ENCODE measurements around the gene SPTSSB. TPM values are rescaled to one million over a fixed set of nuclear protein-coding genes. Genes with fewer than 3 reads are reported as not detected.

The SPTSSB gene
- total RNA-seq, result 0.52 TPM

GRCh38 chr3:161371441-161372320, at the start of gene SPTSSB:
Gene SPTSSB (minus strand): TSS chr3:161371517. CDS start chr3:161346323, 25,194 bp downstream.
- Histone ChIP-seq H3K36me3 (ENCODE audit: control insufficient read depth in 3 of 3, insufficient read depth in 3 of 3, low read length in 3 of 3) (no peaks in the 10 kb centered on the region), H3K27me3 (ENCODE audit: control insufficient read depth in 3 of 3, insufficient read depth in 3 of 3, low read length in 3 of 3) (peaks cover 23 to 29% (median 25%) of the 10 kb centered on the region in 3 donors), H3K9ac (ENCODE audit: low read depth in 1 of 3, low read length in 3 of 3) (peak within 1 kb of the TSS; percentile 42 to 59 (median 45)), H3K27ac (ENCODE audit: low read depth, low read length) (no peak within 1 kb of the TSS), H3K9me3 (ENCODE audit: control insufficient read depth in 3 of 3, low read length in 3 of 3) (no peaks in the 10 kb centered on the region), H3K4me3 (ENCODE audit: low read length in 3 of 3) (peak within 1 kb of the TSS; percentile 68 to 72 (median 70)), H3K4me1 (ENCODE audit: control insufficient read depth in 3 of 3, insufficient read depth in 3 of 3, low read length in 3 of 3) (peaks cover 14 to 19% (median 15%) of the 10 kb centered on the region in 3 donors)

GRCh38 chr3:161420746-161421145, 49.4 kb upstream of the SPTSSB start:
- Histone ChIP-seq H3K4me3 (ENCODE audit: low read length in 3 of 3) (no peak overlapping the region), H3K27me3 (ENCODE audit: control insufficient read depth in 3 of 3, insufficient read depth in 3 of 3, low read length in 3 of 3) (no peaks in the 10 kb centered on the region), H3K9me3 (ENCODE audit: control insufficient read depth in 3 of 3, low read length in 3 of 3) (no peaks in the 10 kb centered on the region), H3K27ac (ENCODE audit: low read depth, low read length) (no peak overlapping the region), H3K9ac (ENCODE audit: low read depth in 1 of 3, low read length in 3 of 3) (no peak overlapping the region), H3K4me1 (ENCODE audit: control insufficient read depth in 3 of 3, insufficient read depth in 3 of 3, low read length in 3 of 3) (peaks cover 0 to 4% (median 4%) of the 10 kb centered on the region in 3 donors), H3K36me3 (ENCODE audit: control insufficient read depth in 3 of 3, insufficient read depth in 3 of 3, low read length in 3 of 3) (no peaks in the 10 kb centered on the region)

- H3K27ac ChIP-seq (ENCODE audit: low read depth, low read length), result no peak overlapping the region
- H3K36me3 ChIP-seq (ENCODE audit: control insufficient read depth in 3 of 3, insufficient read depth in 3 of 3, low read length in 3 of 3), result no peaks in the 10 kb centered on the region
- peaks cover 0 to 4% (median 4%) of the 10 kb centered on the region in 3 donors for H3K4me1 ChIP-seq (ENCODE audit: control insufficient read depth in 3 of 3, insufficient read depth in 3 of 3, low read length in 3 of 3)
- no peaks in the 10 kb centered on the region for H3K9me3 ChIP-seq (ENCODE audit: control insufficient read depth in 3 of 3, low read length in 3 of 3)
- H3K27me3 ChIP-seq (ENCODE audit: control insufficient read depth in 3 of 3, insufficient read depth in 3 of 3, low read length in 3 of 3), result no peaks in the 10 kb centered on the region
- H3K9ac ChIP-seq (ENCODE audit: low read depth in 1 of 3, low read length in 3 of 3), result no peak overlapping the region
- no peak overlapping the region for H3K4me3 ChIP-seq (ENCODE audit: low read length in 3 of 3)
Measured at GRCh38 chr3:161419555-161420333, 48.4 kb upstream of the SPTSSB start.

GRCh38 chr3:161415506-161416231, 44.4 kb upstream of the SPTSSB start:
- Histone ChIP-seq H3K27ac (ENCODE audit: low read depth, low read length) (peak overlapping the region; percentile 3), H3K4me3 (ENCODE audit: low read length in 3 of 3) (no peak overlapping the region), H3K9ac (ENCODE audit: low read depth in 1 of 3, low read length in 3 of 3) (no peak overlapping the region), H3K9me3 (ENCODE audit: control insufficient read depth in 3 of 3, low read length in 3 of 3) (no peaks in the 10 kb centered on the region), H3K27me3 (ENCODE audit: control insufficient read depth in 3 of 3, insufficient read depth in 3 of 3, low read length in 3 of 3) (no peaks in the 10 kb centered on the region), H3K4me1 (ENCODE audit: control insufficient read depth in 3 of 3, insufficient read depth in 3 of 3, low read length in 3 of 3) (peaks cover 0 to 10% (median 6%) of the 10 kb centered on the region in 3 donors), H3K36me3 (ENCODE audit: control insufficient read depth in 3 of 3, insufficient read depth in 3 of 3, low read length in 3 of 3) (no peaks in the 10 kb centered on the region)

GRCh38 chr3:161414907-161415306, 43.6 kb upstream of the SPTSSB start:
- H3K27me3 ChIP-seq (ENCODE audit: control insufficient read depth in 3 of 3, insufficient read depth in 3 of 3, low read length in 3 of 3), result no peaks in the 10 kb centered on the region
- H3K9ac ChIP-seq (ENCODE audit: low read depth in 1 of 3, low read length in 3 of 3), result no peak overlapping the region

GRCh38 chr3:161413855-161414210, 42.5 kb upstream of the SPTSSB start:
- Histone ChIP-seq H3K9me3 (ENCODE audit: control insufficient read depth in 3 of 3, low read length in 3 of 3) (no peaks in the 10 kb centered on the region), H3K27ac (ENCODE audit: low read depth, low read length) (no peak overlapping the region), H3K27me3 (ENCODE audit: control insufficient read depth in 3 of 3, insufficient read depth in 3 of 3, low read length in 3 of 3) (no peaks in the 10 kb centered on the region), H3K4me3 (ENCODE audit: low read length in 3 of 3) (no peak overlapping the region), H3K9ac (ENCODE audit: low read depth in 1 of 3, low read length in 3 of 3) (no peak overlapping the region), H3K36me3 (ENCODE audit: control insufficient read depth in 3 of 3, insufficient read depth in 3 of 3, low read length in 3 of 3) (no peaks in the 10 kb centered on the region), H3K4me1 (ENCODE audit: control insufficient read depth in 3 of 3, insufficient read depth in 3 of 3, low read length in 3 of 3) (peaks cover 0 to 10% (median 6%) of the 10 kb centered on the region in 3 donors)

More at GRCh38 chr3:161414907-161415306, 43.6 kb upstream of the SPTSSB start:
- Histone ChIP-seq H3K36me3 (ENCODE audit: control insufficient read depth in 3 of 3, insufficient read depth in 3 of 3, low read length in 3 of 3) (no peaks in the 10 kb centered on the region), H3K4me3 (ENCODE audit: low read length in 3 of 3) (no peak overlapping the region), H3K9me3 (ENCODE audit: control insufficient read depth in 3 of 3, low read length in 3 of 3) (no peaks in the 10 kb centered on the region), H3K4me1 (ENCODE audit: control insufficient read depth in 3 of 3, insufficient read depth in 3 of 3, low read length in 3 of 3) (peaks cover 0 to 10% (median 6%) of the 10 kb centered on the region in 3 donors), H3K27ac (ENCODE audit: low read depth, low read length) (no peak overlapping the region)

GRCh38 chr3:161413127-161413854, 42.0 kb upstream of the SPTSSB start:
- H3K36me3 ChIP-seq (ENCODE audit: control insufficient read depth in 3 of 3, insufficient read depth in 3 of 3, low read length in 3 of 3), result no peaks in the 10 kb centered on the region
- H3K27ac ChIP-seq (ENCODE audit: low read depth, low read length), result no peak overlapping the region
- H3K4me1 ChIP-seq (ENCODE audit: control insufficient read depth in 3 of 3, insufficient read depth in 3 of 3, low read length in 3 of 3), result peaks cover 0 to 10% (median 6%) of the 10 kb centered on the region in 3 donors
- no peak overlapping the region for H3K4me3 ChIP-seq (ENCODE audit: low read length in 3 of 3)
- H3K9me3 ChIP-seq (ENCODE audit: control insufficient read depth in 3 of 3, low read length in 3 of 3), result no peaks in the 10 kb centered on the region
- no peaks in the 10 kb centered on the region for H3K27me3 ChIP-seq (ENCODE audit: control insufficient read depth in 3 of 3, insufficient read depth in 3 of 3, low read length in 3 of 3)
- H3K9ac ChIP-seq (ENCODE audit: low read depth in 1 of 3, low read length in 3 of 3), result no peak overlapping the region

GRCh38 chr3:161412123-161412522, 40.8 kb upstream of the SPTSSB start:
- Histone ChIP-seq H3K4me3 (ENCODE audit: low read length in 3 of 3) (no peak overlapping the region), H3K27me3 (ENCODE audit: control insufficient read depth in 3 of 3, insufficient read depth in 3 of 3, low read length in 3 of 3) (no peaks in the 10 kb centered on the region), H3K27ac (ENCODE audit: low read depth, low read length) (no peak overlapping the region), H3K9ac (ENCODE audit: low read depth in 1 of 3, low read length in 3 of 3) (no peak overlapping the region), H3K9me3 (ENCODE audit: control insufficient read depth in 3 of 3, low read length in 3 of 3) (no peaks in the 10 kb centered on the region), H3K4me1 (ENCODE audit: control insufficient read depth in 3 of 3, insufficient read depth in 3 of 3, low read length in 3 of 3) (peaks cover 0 to 10% (median 6%) of the 10 kb centered on the region in 3 donors), H3K36me3 (ENCODE audit: control insufficient read depth in 3 of 3, insufficient read depth in 3 of 3, low read length in 3 of 3) (no peaks in the 10 kb centered on the region)

GRCh38 chr3:161409858-161410257, 38.5 kb upstream of the SPTSSB start:
- Histone ChIP-seq H3K4me1 (ENCODE audit: control insufficient read depth in 3 of 3, insufficient read depth in 3 of 3, low read length in 3 of 3) (peaks cover 0 to 8% (median 6%) of the 10 kb centered on the region in 3 donors), H3K9ac (ENCODE audit: low read depth in 1 of 3, low read length in 3 of 3) (no peak overlapping the region), H3K4me3 (ENCODE audit: low read length in 3 of 3) (no peak overlapping the region), H3K27me3 (ENCODE audit: control insufficient read depth in 3 of 3, insufficient read depth in 3 of 3, low read length in 3 of 3) (no peaks in the 10 kb centered on the region), H3K9me3 (ENCODE audit: control insufficient read depth in 3 of 3, low read length in 3 of 3) (no peaks in the 10 kb centered on the region), H3K27ac (ENCODE audit: low read depth, low read length) (no peak overlapping the region), H3K36me3 (ENCODE audit: control insufficient read depth in 3 of 3, insufficient read depth in 3 of 3, low read length in 3 of 3) (no peaks in the 10 kb centered on the region)

Data from skeletal muscle tissue (tissue), 4 donors.